ENCODE results near the gene SEMA3A.
"Not testable (repeated sequence)": the region's sequence is repeated elsewhere in the genome, so short reads cannot be mapped to it uniquely, and the experiment has no call there.

SEMA3A gene

DNA sequence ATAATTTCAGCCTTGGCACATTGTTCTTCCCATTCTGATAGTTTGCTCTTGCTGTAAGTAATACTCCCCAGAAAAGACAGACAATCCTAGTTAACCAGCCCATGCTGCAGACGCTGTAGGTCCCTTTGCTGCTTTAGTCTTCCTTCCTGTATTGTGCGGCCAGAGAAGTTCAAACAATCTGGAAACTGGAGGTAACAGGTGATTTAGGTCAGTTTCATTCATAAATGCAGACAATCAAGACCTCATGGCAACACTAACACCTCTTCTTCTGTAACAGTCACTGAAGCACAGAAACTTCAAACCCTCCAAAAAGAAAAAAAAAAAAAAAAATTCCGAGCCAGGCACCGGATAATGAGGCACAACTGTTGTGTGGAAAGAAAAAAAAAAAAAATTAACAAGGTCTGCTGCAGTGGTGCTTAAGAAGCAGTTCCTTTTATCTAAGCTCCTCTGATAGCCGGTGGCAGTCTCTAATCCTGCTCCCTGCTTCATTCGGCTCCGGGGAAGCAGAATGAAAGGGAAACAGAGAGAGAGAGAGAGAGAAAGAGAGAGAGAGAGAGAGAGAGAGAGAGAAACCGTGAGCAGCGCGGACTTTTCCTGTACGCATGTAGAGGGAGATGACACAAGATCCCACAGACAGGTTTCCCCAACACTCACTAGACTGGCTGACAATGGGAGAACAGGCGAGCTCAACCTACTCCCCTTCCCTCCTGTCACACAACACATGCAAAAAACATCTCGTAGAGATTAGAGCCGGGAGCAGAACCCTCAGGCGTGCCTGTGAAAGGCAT, at the start of gene SEMA3A:
SEMA3A (minus strand) TSS at position 306 of the 788 bp plus-strand sequence; CDS start at position 103, 203 bp downstream.
- peak; percentile 90 for DNase-seq

DNA sequence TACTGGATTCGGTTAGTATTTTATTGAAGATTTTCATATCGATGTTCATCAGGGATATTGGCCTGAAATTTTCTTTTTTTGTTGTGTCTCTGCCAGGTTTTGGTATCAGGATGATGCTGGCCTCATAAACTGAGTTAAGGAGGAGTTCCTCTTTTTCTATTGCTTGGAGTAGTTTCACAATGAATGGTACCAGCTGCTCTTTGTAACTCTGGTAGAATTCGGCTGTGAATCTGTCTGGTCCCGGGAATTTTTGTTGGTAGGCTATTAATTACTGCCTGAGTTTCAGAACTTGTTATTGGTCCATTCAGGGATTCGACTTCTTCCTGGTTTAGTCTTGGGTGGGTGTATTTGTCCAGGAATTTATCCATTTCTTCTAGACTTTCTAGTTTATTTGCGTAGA, 48.4 kb upstream of the SEMA3A start:
- not testable (repeated sequence) for DNase-seq

DNA sequence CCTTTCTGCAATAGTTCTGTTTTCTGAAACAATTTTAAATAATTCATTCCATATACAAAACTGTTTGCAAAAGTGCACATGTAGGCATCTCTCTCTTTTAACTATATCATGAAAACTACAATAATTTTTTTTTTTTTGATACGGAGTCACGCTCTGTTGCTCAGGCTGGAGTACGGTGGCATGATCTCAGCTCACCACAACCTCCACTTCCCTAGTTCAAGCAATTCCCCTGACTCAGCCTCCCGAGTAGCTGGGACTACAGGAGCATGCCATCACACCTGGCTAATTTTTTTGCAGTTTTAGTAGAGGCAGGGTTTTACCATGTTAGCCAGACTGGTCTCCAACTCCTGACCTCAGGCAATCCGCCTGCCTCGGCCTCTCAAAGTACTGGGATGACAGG, 44.0 kb upstream of the SEMA3A start:
- no peak for DNase-seq

DNA sequence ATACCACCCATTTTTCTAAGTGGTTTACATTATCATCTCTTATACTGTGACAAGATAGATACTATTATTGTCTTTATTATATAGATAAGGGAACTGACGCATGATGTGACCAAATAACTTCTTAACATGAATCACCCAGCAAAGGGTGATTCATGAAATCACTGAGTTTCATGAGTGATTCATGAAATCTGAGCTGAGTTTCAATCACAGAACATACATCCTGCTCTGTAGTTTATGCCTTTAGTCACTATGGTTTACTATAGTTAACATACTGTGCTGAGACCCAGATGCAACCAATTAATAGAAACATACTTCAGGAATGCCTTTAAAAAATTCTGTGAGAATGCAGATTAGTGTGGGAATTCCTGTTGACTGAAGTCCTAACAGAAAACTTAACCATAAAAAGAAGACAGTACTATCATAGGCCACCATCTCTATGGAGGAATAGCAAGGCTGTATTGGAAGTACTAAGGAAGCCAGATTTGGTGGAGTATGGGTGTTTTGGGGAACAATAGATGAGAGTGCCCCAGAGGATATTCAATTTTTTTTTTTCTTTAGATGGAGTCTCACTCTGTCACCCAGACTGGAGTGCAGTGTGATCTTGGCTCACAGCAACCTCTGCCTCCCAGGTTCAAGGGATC, 43.1 kb upstream of the SEMA3A start:
- no peak for DNase-seq

DNA sequence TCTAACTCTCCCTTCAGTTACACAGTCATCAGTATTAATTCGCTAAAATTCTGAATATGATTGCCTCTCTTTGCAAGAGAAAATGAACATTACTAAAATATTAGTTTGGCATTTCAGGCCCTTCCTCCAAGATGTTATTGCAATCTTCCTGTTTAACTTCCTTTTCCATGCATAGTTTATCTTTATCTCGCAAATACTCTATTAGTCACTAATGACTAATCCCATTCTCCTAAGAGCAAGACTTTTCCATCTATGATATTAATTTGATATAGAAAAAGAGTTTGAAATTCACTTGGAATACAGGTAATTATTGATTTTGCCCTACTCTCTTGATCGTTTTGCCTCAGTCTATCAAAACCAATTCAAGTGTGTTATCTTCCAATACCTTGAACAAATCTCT, 41.8 kb upstream of the SEMA3A start:
- no peak for DNase-seq

DNA sequence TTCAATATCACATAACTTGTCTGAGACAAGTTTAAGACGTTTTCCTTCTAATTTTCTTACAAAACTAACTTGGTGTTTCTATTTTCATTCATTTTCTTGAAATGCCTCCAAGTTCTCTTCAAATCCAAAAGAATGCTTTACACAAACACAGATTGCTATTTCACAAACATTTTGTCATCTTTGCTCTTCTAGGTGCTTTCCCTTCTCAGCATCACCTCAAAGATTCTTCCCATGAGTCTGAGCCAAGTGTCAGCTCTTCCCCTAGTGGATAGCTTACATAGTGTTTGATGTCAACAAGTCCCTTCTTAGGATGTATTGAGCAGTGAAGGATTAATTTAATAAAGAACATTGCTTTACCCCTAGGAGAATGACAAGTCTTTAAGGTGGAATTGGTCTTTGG, 38.1 kb upstream of the SEMA3A start:
- no peak for DNase-seq

DNA sequence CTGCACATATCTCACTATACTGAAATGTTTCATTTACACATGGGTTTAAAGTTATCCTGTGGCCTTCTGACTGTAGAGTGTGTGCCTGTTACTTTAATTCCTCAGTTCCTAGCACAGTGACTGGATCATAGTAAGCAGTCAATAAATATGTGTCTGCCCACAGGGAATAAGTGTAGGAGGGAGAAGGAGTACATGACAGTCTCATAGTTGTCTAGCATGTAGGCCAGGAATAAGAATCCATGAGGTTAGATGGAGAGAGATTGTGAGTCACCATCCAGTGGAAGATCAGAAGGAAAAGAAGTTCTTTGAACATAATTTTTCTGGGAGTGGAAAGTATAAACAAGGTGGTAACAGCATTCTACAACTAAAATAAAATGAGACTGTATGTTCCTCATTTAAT, 36.6 kb upstream of the SEMA3A start:
- no peak for DNase-seq

DNA sequence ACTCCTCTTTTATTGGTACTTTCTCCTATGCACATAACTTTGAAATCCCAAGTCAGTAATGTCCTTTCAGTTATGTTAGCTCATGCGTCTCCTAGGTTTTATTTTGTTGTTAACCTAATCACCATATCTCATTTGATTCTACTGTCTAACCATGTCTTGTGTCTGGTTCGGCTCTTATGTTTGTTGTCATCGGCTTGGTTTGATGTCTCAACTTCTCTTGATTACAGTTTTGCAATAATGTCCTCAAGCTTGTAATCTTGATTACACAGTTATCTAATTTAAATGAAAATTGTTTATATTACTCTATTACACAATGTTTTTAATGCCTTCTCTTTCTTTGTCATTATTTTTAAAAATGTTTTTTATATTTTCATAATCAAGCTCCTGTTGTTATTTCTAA, 35.9 kb upstream of the SEMA3A start:
- no peak for DNase-seq

DNA sequence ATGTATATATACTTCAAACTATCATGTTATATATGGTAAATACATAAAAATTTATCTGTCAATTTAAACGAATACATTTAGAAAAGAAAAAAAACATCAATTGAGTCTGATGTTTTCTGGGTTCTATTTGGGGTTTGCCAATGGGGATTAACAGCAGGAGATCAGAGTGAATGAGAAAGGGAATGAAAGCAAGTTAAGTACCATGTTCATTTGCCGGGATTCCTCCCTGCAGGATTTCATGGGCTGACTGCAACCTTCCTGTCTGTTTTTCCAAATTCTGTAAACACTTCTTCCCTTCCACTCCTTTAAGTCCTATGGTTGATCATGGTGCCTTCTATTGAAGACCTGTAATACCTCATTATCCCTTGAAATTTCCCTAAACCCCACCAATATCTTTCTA, 33.9 kb upstream of the SEMA3A start:
- DNase-seq: no peak

DNA sequence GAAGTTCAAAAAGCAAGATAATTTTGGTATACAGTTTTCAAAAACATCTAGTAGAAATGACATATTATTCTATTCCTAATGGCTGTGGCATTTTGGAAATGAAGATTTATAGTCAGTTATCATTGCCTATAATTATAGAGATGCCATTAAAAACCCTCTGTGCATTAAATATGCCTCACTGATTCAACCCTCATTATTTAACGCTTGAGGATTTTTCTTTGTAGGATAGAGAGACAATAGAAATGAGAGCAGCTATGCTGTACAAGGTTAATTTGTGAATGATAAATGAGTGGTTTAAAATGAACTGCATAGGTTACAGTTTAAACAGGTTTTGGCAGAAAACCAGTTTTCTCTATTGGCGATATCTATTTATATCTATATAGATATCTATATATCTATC, 32.2 kb upstream of the SEMA3A start:
- no peak for DNase-seq

DNA sequence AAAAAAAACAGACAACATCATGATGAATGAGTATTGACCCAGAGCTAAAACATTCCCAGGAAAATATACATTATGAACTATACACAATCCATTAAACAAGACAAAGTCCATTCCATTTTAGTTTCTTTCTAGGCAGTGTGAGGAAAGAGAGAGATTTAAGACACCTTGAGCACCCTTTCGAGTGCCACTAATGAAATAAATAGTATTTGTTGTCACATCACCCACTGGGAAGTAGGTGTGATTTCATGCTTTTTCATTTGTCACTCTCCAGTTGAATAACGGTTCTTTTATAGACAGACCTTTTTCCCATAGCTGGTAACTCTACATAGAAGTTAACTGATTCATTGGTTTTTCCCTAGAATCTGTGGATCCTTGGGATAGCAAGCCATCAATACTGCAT, 29.9 kb upstream of the SEMA3A start:
- no peak for DNase-seq

DNA sequence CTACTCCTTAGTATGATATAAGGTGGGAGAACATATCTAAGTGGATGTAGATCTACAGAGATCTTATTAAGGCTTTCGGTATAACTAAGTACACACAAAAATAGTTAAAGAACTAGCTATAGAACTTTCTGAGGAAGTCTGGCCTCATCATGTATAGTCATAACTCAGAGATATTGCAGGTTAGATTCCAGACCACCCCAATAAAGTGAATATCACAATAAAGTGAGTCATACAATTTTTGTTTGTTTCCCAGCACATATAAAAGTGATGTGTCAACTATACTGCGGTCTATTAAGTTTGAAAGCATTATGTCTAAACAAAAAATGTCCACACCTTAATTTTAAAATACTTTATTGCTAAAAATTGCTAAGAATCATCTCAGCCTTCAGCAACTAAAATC, 24.7 kb upstream of the SEMA3A start:
- no peak for DNase-seq

DNA sequence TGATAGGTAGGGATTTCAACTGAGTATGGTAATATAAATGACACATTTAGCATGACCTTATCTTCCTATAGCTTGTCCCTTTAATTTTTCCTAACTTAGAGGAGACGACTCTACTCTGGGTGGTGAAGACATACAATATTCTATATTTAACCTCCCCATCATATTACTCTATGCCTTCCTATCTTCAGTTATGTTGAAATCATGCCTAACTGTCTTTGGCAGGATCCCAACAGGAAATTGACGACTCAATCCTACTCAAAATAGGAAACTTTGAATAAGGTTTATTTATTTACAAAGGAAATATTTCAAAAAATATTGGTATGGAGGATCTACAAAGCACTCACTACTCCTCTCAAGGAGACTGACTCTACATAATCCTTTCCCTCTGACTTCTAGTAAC, 24.1 kb upstream of the SEMA3A start:
- no peak for DNase-seq

DNA sequence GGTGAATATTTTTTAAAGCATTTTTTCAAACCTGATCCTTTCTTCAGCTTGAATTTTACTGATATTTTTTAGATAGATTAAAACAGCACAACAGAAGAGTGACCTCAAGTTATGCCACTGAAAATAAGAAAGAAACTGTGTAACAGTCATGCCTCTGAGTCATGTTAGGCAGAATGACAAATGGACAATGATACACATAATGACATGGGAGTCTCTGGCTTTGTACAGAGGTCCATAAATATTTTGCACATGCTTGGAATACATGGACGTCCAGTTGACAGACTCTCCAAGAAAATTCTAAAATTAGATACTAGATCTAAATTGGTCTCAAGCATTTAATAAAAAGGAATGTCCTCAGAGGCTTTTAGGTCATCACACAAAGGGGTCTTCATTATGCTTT, 21.9 kb upstream of the SEMA3A start:
- no peak for DNase-seq

DNA sequence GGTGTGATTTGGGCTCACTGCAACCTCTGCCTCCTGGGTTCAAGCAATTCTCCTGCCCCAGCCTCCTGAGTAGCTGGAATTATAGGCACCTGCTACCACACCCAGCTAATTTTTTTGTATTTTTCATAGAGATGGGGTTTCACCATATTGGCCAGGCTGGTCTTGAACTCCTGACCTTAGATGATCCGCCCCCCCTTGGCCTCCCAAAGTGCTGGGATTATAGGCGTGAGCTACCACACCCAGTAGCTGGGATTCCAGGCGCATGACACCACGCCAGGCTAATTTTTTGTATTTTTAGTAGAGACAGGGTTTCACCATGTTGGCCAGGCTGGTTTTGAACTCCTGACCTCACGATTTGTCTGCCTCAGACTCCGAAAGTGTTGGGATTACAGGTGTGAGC, 20.2 kb upstream of the SEMA3A start:
- not testable (repeated sequence) for DNase-seq

DNA sequence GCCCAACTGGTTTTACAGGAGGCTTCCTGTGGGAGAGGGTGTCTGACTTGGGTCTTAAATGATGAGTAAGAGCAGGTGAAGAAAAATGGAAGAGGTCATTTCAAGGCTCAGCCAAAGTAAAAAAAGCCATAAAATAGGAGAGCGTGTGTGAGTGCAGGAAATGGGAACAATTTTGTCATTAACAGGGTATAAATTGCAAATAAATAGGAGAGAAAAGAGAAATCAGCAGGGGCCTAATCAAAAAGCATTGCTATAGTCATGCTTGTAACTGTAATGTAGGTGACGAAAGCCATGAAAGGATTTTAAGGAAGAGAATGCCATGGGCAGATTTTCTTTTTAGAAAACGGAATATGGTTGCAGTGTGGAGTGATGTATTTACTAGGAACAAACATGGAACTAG, 15.7 kb upstream of the SEMA3A start:
- no peak for DNase-seq

DNA sequence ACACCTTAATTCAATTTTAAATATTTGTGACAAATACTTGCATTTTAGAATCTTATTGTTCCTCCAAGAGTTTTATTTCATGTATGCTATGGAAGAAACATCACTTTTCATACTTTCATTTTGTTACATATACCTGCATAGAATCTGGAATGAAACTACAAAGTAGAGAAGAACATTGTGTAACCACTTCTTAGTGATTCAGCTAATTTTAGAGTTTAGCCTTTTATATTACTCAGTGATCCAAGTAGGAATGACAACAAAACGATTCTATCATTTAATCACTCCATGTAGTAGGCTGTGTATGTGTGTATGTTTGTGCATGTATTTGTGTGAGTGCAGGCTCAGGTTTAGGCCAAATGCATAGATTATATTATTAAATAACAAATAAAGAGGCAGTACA, 14.4 kb upstream of the SEMA3A start:
- no peak for DNase-seq

DNA sequence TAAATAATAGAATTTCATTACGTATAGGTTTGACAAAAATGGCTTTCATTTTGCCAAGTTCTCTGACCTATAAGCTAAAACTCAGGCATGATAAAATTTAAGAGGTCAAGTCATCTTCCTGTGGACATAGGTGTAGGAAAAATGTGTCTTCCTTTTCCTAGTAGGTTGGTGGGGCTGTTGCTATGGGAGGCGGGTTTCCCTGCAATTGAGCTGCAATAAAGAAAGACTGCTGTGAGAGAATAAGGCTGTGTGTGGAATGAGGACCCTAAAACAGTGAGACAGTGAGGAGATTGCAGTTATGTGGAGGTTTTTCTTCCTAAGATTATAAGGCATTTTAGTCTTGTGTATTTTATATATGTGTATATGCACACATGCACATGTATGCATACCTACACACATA, 13.0 kb upstream of the SEMA3A start:
- no peak for DNase-seq

DNA sequence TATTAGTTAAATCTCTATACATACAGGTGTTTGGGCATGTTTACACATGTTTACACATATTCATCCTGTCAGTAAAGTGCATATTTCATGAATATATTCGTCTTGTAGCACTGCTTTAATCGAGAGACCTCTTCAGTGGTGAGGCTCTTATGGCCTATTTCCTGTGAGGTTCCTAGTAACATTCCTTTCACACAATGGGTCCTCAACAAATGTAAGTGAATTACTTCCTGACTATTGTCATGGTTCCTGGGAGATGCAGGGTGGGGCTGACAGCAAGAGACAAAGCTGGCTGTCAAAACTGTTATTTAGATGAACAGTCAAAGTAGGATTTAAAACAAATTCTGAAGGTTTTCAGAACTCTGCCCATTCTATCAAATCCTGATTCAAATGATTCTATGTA, 12.4 kb upstream of the SEMA3A start:
- no peak for DNase-seq

DNA sequence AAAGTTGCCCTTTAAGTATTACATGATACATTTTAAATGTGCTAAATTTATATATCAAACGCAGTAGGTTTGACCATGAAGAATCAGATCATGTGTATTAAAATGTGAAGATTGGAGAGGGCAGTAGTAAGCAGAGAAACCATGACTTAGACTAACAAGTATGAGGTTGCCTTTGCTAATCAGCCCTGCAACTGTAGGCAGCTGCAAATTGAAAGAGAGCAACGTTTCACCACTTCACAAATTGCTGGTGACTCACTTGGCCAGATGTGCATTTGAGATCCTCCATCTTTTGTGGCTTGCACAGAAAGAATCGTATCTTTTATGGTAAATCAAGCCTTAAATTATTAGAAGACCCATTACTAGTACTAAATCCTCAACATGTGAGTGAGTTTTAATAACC, 10.1 kb upstream of the SEMA3A start:
- DNase-seq: no peak

DNA sequence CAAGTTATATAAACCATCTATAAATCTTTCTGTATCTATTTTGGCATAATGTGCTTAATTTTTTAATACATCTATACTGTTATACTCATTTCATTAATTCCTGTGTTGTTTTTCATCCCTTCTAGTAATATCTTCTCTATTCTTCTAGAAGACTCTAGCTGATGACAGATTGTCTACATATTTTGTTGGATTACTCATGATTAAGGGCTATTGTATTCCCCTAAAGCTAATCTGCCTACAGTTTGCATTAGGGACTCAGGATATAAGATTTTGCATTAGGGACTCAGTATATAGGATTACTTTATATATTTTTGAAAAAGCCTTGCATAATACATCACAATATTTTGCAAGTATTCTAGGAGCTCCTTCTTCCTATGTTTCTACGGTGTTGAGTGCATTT, 8.3 kb upstream of the SEMA3A start:
- no peak for DNase-seq

DNA sequence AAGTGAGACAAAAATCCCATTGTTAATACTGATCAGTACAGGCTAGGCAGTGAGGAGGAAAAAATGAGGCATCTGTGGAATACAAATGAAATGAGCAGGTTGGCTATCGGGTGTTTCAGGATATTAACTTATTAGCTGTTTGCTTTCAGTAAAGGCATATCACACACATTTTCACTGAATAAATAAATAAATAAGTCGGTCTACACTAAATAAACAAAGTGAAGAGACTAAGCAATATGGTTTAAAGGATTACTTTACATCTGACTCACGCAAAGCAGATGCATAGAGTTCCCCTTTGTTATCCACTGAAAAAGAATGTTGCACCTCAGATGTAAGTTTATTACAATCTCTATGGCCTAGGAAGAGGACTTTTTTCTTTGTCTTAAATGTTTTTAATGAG, 6.3 kb upstream of the SEMA3A start:
- DNase-seq: no peak

DNA sequence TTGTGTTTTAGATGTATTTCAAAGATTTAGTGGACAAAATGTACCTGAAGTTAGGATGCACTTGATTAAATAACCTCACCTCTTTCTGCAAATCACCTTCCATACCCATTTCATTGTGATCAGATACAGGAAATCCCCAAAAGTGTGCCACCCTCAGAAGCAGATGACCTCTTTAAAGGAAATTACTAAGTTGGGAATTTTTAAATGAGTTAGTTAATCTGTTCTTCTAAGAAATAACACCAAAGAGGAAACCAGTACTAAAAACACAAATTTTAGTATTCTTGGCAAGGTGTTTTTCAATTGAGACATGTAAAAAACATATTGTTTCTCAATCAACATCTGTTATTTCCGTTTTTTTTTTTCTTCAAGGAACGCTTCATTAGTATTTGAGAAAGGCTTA, 4.6 kb upstream of the SEMA3A start:
- no peak for DNase-seq

DNA sequence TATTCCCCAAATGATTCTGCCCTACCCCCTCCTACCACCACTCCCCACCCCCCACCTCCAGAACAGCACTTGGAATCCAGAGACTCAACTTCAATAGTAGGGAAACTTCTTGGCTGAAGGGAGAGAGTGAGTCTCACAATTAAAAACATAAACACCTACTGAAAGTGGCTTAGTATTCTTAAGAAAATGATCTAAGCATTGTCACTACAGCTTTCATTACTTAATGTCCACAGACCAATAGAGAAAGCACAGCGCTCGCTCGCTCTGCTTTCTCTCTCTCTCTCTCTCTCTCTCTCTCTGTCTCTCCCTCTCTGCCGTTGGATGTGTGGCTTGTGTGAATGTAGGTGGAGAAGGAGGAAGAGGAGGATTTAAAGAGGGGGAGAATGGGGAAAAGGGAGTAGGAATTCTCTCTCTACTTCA, 1.5 kb upstream of the SEMA3A start:
- no peak for DNase-seq

Data from NCI-H526 treated with DMSO at 0.1 percent for 48 hours (cell line).